D721Med (cell line): ENCODE data around the gene ZSCAN22.

ENCODE experiments used
- DNase-seq: peaks from one replicate; pipeline ENCODE4 v3.0.0; 2011; ENCODE audit warnings: low spot score; ENCODE audit not compliant: insufficient read length
- FAIRE-seq: peaks from 2 replicates; lab custom pipeline; 2011; peaks lifted over from hg19 to GRCh38; lab: Jason Lieb, UNC
- TF ChIP-seq, protein P1 (sequence below): IDR thresholded peaks from 2 replicates; pipeline ENCODE4 v1.5.1; 2012; ENCODE audit warnings: mild to moderate bottlenecking, control low read depth; ENCODE audit not compliant: insufficient read depth; ENCODE audit errors: missing control alignments

ZSCAN22 gene

DNA sequence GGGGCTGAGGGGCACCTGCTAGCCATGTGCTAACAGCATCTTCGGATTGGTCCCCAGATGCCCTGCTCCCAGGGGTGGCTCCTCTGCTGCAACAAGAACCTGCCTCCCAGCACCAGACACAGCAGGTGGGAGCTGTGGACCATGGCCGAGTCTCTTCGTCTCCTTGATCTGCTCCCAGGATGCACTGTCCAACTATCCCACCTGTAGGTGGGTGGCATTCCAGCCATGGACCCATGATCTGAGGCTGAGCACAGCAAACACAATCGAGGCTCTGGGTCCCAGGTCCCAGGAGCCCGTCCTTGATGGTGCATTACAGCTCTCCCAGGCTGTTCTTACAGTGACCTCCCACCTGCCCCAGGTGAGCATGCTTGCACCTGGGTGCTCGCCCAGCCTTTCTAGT, 52.5 kb downstream of the ZSCAN22 start:
- TF ChIP-seq, protein P1, sequence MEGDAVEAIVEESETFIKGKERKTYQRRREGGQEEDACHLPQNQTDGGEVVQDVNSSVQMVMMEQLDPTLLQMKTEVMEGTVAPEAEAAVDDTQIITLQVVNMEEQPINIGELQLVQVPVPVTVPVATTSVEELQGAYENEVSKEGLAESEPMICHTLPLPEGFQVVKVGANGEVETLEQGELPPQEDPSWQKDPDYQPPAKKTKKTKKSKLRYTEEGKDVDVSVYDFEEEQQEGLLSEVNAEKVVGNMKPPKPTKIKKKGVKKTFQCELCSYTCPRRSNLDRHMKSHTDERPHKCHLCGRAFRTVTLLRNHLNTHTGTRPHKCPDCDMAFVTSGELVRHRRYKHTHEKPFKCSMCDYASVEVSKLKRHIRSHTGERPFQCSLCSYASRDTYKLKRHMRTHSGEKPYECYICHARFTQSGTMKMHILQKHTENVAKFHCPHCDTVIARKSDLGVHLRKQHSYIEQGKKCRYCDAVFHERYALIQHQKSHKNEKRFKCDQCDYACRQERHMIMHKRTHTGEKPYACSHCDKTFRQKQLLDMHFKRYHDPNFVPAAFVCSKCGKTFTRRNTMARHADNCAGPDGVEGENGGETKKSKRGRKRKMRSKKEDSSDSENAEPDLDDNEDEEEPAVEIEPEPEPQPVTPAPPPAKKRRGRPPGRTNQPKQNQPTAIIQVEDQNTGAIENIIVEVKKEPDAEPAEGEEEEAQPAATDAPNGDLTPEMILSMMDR, result no peak
- DNase-seq, result no peak
- no peak for FAIRE-seq

DNA sequence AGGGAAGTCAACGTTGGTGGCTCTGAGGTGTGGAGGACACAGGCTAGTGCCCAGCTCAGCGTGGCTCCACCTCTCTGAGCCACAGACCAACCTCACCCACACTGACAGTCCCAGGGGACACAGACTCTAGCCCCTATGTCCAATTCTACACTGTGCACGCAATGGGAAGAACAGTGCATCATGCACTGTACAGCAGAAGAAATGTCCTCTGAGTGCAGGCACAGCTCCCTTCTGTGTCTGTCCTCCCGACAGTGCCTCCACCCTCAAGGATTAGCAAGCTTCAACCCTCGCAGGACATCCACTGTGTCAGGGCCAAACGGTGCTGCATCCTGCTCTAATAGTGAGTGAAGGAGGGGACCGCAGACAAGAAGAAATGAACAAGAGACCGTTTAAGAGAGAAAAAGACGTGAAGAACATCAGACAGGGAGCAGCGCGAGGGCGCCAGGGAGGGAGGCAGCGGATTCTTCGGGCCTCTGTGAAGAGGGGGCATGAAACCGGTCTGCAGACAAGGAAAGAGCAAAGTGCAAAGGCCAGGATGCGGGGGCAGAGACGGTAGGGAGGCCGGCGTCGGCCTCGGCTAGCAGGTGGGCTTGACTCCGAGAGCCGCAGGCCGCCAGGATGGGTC, 53.4 kb downstream of the ZSCAN22 start:
- DNase-seq (no peak), FAIRE-seq (no peak)
- TF ChIP-seq, protein P1, result no peak

DNA sequence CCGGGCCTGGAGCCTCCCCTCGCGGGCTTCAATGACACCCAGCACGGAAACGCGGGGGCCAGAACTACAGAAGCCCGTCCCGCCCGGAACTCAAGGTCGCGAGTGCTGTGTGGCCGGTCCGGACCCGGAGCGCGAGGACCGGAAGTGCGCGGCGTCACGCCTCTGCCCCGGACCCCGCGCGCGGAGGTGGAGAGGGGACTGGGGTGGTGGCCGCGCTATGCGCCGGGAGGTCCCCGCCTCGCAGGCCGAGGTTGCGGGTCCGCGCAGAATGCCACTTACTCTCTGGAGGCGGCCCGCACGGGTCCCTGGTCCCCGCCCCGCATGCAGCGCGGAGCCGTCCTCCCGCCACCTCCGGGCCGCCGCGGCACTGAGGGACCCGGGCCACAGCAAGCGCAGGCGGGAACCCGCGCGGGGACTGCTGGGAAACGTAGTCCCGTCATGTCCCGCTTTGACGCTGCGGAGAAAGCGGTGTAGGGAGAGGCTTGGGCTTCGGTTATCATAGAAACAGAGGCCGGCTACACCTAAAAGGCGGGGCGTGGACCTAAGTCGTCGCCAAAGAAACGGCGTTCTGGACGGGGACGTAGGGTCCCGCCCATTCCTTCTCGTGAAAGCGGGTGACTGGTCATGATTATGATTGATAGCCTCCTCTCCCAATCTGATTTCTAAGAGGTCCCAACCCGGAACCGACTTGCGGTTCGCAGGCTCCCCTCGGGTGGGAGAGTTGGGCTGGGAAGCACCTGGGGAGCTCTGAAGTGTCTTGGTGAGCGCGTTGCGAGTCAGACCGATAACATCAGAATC, 54.1 kb downstream of the ZSCAN22 start, which contains the start of gene ZNF837:
TSS of gene ZNF837 (minus strand) at position 369 of the 798 bp plus-strand sequence. CDS start 11,698 bp downstream, outside the sequence.
- FAIRE-seq, result no peak
- TF ChIP-seq, protein P1, result no peak
- DNase-seq, result peak; percentile 68

DNA sequence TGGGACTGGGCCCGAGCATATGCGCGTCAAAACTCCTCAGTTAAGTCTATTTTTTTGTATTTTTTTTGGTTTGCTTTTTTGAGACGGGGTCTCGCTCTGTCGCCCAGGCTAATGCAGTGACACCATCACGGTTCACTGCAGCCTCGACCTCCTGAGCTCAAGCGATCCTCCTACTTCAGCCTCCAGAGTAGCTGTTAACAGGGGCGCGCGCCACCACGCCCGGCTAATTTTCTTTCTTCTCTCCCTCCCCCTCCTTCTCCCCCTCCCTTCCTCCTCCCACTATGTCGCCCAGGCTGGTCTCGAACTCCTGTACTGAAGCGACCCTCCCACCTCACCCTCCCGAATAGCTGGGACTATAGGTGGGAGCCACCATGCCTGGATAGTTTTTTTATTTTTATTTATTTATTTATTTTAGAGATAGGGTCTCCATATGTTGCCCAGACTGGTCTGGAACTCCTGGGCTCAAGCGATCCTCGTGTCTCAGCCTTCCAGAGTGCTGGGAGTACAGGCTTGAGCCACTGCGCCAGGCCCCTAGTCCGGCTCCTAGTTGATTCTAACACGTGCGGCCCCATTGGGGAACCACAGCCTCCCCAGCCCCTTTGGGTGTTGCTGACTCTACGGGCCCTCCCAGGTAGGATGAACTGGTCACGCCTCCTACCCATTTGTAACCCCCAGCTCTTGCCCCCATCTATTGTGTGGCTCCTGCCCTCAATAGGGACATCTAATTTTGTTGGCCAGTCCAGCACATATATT, 54.8 kb downstream of the ZSCAN22 start:
- TF ChIP-seq, protein P1, result no peak

DNA sequence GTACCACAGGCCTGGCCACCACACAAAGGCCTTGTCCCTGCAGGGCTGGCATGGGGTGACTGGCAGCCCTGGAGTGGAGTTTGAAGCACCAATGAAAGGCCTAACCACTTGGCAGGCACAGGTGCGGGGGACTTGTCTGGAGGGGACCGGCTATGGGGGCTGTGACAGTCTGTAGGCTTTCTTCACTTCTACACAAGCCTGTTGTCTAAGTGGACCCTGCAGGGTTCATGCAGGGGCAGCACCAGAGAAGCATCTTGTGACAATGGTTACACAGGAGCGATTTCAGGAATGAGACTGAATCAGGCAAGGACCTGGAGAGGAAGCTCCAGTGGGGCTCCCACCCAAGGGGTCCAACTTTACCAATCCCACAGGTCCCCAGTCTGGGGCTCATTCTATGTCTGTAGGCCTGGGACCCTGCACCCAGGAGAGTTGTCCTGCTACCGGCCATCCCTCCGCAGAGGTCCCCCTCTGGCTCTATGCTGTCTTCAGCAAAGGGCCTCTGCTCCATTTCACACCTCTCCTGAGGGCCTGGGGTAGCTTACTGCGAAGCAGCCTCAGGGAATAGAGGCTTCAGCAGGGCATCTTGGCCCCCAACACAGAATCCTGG, 56.3 kb downstream of the ZSCAN22 start:
- no peak for DNase-seq
- TF ChIP-seq, protein P1, result no peak
- no peak for FAIRE-seq

More for the DNA sequence above, 54.8 kb downstream of the ZSCAN22 start:
- DNase-seq (no peak), FAIRE-seq (no peak)

DNA sequence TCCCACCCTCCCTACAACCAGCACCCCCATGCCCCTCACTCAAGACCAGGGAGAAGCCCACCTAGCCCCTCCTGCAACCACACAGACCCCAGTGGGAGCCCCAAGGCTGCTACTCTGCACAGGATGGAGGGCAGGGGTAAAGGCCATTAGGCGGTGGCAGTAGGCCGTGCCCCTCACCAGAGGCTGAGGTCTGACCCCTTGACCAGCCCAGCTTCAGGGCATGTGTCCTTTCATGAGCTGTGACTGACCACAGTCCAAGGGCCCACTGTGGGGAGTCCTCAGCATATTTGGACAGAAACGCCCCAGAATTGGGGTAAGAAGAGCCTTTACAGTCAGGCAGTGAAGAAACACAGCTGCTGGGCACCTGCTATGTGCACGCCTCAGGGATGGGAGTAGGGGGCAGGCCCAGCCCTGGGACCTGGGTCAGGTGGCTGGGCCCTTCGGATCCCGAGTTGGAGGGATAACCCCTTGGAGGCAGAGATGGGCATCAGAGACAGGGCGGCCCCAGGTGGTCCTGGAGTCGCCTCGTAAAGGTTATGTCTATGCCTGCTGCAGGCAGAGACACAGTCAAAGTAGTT, 58.6 kb downstream of the ZSCAN22 start:
- TF ChIP-seq, protein P1, result no peak
- no peak for DNase-seq
- no peak for FAIRE-seq
